HG02759 (cell line): Measurements from ENCODE around the gene FOXP1.

ENCODE experiments used
- ATAC-seq: cut with Tn5 transposase; IDR thresholded peaks from one replicate; pipeline ENCODE4 v1.9.1; 2021; ENCODE audit warnings: mild to moderate bottlenecking, moderate library complexity; ENCODE audit not compliant: unreplicated experiment

The FOXP1 gene

GRCh38 chr3:71565316-71565715, 18.2 kb downstream of the FOXP1 start:
- ATAC-seq = no peak

GRCh38 chr3:71564361-71564760, 19.2 kb downstream of the FOXP1 start:
- ATAC-seq = peak; percentile 46

GRCh38 chr3:71563827-71564226, 19.7 kb downstream of the FOXP1 start:
- ATAC-seq = peak; percentile 85

GRCh38 chr3:71562938-71563337, 20.6 kb downstream of the FOXP1 start:
- ATAC-seq = no peak

GRCh38 chr3:71560665-71561064, 22.9 kb downstream of the FOXP1 start:
- ATAC-seq = no peak

- no peak for ATAC-seq
Observed at GRCh38 chr3:71559578-71560162, 23.9 kb downstream of the FOXP1 start.

- ATAC-seq = no peak
Observed at GRCh38 chr3:71559021-71559420, 24.5 kb downstream of the FOXP1 start.

GRCh38 chr3:71554649-71555048, 28.9 kb downstream of the FOXP1 start:
- peak; percentile 72 for ATAC-seq

GRCh38 chr3:71551311-71551919, 32.1 kb downstream of the FOXP1 start:
- ATAC-seq = no peak

GRCh38 chr3:71549951-71550350, 33.6 kb downstream of the FOXP1 start:
- no peak for ATAC-seq

- ATAC-seq = peak; percentile 95
Observed at GRCh38 chr3:71548705-71549384, 34.7 kb downstream of the FOXP1 start.

- no peak for ATAC-seq
Observed at GRCh38 chr3:71547249-71548198, 36.0 kb downstream of the FOXP1 start.

- no peak for ATAC-seq
Observed at GRCh38 chr3:71546821-71547220, 36.7 kb downstream of the FOXP1 start.

GRCh38 chr3:71545330-71545729, 38.2 kb downstream of the FOXP1 start:
- no peak for ATAC-seq

GRCh38 chr3:71543371-71544016, 40.0 kb downstream of the FOXP1 start:
- ATAC-seq = peak; percentile 37

GRCh38 chr3:71542521-71543370, 40.8 kb downstream of the FOXP1 start:
- peak; percentile 77 for ATAC-seq

- ATAC-seq = no peak
Observed at GRCh38 chr3:71541313-71541712, 42.2 kb downstream of the FOXP1 start.

- ATAC-seq = no peak
Observed at GRCh38 chr3:71537211-71537611, 46.3 kb downstream of the FOXP1 start.

- no peak for ATAC-seq
Observed at GRCh38 chr3:71536376-71536965, 47.1 kb downstream of the FOXP1 start.
